ENCODE results near the gene LUC7L. TPM values are rescaled to one million over a fixed set of nuclear protein-coding genes. Genes with fewer than 3 reads are reported as not detected.

The LUC7L gene
- polyA plus RNA-seq, 12 donors, result 52.4 to 116 (median 67.1) TPM; not detected in 1

DNA sequence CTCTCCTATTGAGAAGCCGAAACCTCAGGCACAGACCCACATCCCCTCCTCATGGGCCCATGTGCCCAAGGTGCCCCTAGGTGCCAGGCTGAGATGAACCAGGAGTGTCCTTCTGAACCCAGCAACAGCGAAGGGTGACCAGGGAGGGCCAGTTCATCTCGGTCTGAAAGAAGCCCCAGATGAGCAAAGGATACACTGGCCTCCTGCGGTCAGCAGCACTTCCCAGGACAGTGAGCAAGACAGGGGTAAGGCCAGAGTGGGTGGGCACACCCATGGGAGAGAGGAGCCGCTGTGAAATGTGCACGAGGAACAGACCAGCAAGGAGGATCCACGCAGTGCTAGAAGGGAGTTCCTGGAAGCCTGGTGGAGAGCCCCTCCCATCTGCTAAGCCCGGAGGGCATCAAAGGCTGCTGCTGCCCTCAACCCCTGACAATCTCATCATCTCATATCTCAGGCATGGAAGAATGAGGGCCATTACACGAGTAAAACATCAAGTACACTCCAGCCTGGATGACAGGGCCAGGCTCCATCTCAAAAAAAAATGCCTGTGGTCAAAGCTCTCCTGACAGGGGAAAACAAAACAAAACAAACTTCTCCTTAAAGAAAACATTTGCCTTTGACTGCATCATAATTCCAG, 80.1 kb downstream of the LUC7L start:
- DNase-seq, result no peak

DNA sequence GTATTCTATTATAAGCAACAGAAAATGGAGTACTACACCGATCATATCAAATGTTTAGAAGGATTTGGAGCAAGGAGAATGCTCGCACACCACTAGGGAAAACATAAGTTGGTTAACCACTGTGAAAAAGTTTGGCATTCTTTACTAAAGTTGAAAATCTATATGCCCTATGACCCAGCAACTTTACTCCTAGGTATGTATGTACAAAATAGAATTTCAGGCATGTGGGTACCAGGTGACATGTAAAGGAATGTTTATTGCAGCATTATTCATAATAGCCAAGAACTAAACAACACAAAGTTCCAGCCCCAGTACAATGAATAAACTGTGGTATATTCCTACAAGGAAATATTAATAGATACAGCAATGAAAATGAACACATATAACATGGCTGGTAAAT, 82.6 kb downstream of the LUC7L start:
- DNase-seq, result no peak

DNA sequence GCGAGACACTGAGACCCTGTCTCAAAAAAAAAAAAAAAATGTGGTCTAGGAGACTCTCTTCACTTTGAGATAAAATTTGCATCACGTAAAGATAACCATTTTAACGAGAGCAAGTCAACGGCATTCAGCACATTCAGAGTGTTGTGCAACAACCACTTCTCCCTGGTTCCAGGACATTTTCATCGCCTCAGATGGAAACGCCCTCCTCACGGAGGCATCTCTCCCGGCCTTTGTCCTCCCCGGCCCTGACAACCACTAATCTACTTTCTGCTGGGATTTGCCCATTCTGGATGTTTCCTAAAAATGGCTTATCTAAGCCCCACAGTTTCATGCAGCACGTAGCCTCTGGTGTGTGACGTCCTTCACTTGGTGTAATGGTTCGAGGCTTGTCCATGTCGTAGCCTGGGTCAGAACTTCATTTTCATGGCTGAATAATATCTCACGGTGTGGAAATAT, 84.4 kb downstream of the LUC7L start:
- no peak for DNase-seq

GRCh38 chr16:143456-143855, 85.8 kb downstream of the LUC7L start:
- DNase-seq, result no peak

- DNase-seq, result no peak
Measured at GRCh38 chr16:143047-143446, 86.2 kb downstream of the LUC7L start.

- no peak for DNase-seq
Measured at GRCh38 chr16:142405-142967, 86.8 kb downstream of the LUC7L start.

- no peak for DNase-seq
Measured at GRCh38 chr16:140175-140857, 88.9 kb downstream of the LUC7L start.

Other genes with a start within 250 kb of the LUC7L start
- 10 to 100 TPM in 1 of 12 donors, 1 to 10 TPM in 10, not detected in 1; 6.0 to 13.5 (median 7.8) TPM for gene POLR3K, start 175.8 kb downstream of the LUC7L start, polyA plus RNA-seq (ENCODE audit: insufficient read length in 12 of 12)
- 10 to 100 TPM in 11 of 12 donors, not detected in 1; 19.6 to 39.7 (median 23.7) TPM for gene SNRNP25, start 175.6 kb downstream of the LUC7L start, polyA plus RNA-seq (ENCODE audit: insufficient read length in 12 of 12)
- 10 to 100 TPM in 11 of 12 donors, not detected in 1; 31.2 to 66.9 (median 42.5) TPM for gene RHBDF1, start 156.8 kb downstream of the LUC7L start, polyA plus RNA-seq (ENCODE audit: insufficient read length in 12 of 12)
- gene MPG, start 151.2 kb downstream of the LUC7L start, polyA plus RNA-seq (ENCODE audit: insufficient read length in 12 of 12), result 10 to 100 TPM in 11 of 12 donors, not detected in 1; 16.8 to 38.1 (median 24.6) TPM
- 10 to 100 TPM in 11 of 12 donors, not detected in 1; 22.2 to 38.6 (median 24.9) TPM for gene NPRL3, start 90.8 kb downstream of the LUC7L start, polyA plus RNA-seq (ENCODE audit: insufficient read length in 12 of 12)
- 10 to 100 TPM in 2 of 12 donors, 1 to 10 TPM in 7, under 1 TPM in 1, not detected in 2; 0.39 to 18.1 (median 2.9) TPM for gene HBZ, start 76.8 kb downstream of the LUC7L start, polyA plus RNA-seq (ENCODE audit: insufficient read length in 12 of 12)
- 10 to 100 TPM in 4 of 12 donors, 1 to 10 TPM in 6, not detected in 2; 1.5 to 22.3 (median 6.9) TPM for gene HBM, start 63.5 kb downstream of the LUC7L start, polyA plus RNA-seq (ENCODE audit: insufficient read length in 12 of 12)
- gene HBA2, start 56.6 kb downstream of the LUC7L start, polyA plus RNA-seq (ENCODE audit: insufficient read length in 12 of 12), result over 10,000 TPM in 1 of 12 donors, 1,000 to 10,000 TPM in 9, 100 to 1,000 TPM in 1, not detected in 1; 758 to 11,097 (median 3,094) TPM
- gene HBA1, start 52.8 kb downstream of the LUC7L start, polyA plus RNA-seq (ENCODE audit: insufficient read length in 12 of 12), result over 10,000 TPM in 1 of 12 donors, 1,000 to 10,000 TPM in 9, 100 to 1,000 TPM in 2; 512 to 13,335 (median 2,461) TPM
- gene HBQ1, start 49.0 kb downstream of the LUC7L start, polyA plus RNA-seq (ENCODE audit: insufficient read length in 12 of 12), result 1 to 10 TPM in 3 of 12 donors, under 1 TPM in 7, not detected in 2; 0.35 to 5.6 (median 0.67) TPM
- 10 to 100 TPM in 11 of 12 donors, not detected in 1; 26.7 to 74.6 (median 38.5) TPM for gene FAM234A, start 5.4 kb upstream of the LUC7L start, polyA plus RNA-seq (ENCODE audit: insufficient read length in 12 of 12)
- 1 to 10 TPM in 8 of 12 donors, under 1 TPM in 3, not detected in 1; 0.59 to 9.0 (median 1.2) TPM for gene RGS11, start 46.5 kb upstream of the LUC7L start, polyA plus RNA-seq (ENCODE audit: insufficient read length in 12 of 12)
- 1 to 10 TPM in 3 of 12 donors, under 1 TPM in 6, not detected in 3; 0.53 to 2.4 (median 0.93) TPM for gene ARHGDIG, start 51.1 kb upstream of the LUC7L start, polyA plus RNA-seq (ENCODE audit: insufficient read length in 12 of 12)
- gene PDIA2, start 53.7 kb upstream of the LUC7L start, polyA plus RNA-seq (ENCODE audit: insufficient read length in 12 of 12), result 1 to 10 TPM in 4 of 12 donors, under 1 TPM in 6, not detected in 2; 0.27 to 2.4 (median 0.75) TPM
- gene AXIN1, start 123.3 kb upstream of the LUC7L start, polyA plus RNA-seq (ENCODE audit: insufficient read length in 12 of 12), result 10 to 100 TPM in 7 of 12 donors, 1 to 10 TPM in 4, not detected in 1; 8.1 to 21.7 (median 10.7) TPM
- gene MRPL28, start 141.1 kb upstream of the LUC7L start, polyA plus RNA-seq (ENCODE audit: insufficient read length in 12 of 12), result 10 to 100 TPM in 11 of 12 donors, not detected in 1; 31.5 to 51.3 (median 36.6) TPM
- 10 to 100 TPM in 11 of 12 donors, not detected in 1; 18.0 to 38.6 (median 23.1) TPM for gene PGAP6, start 152.5 kb upstream of the LUC7L start, polyA plus RNA-seq (ENCODE audit: insufficient read length in 12 of 12)
- 100 to 1,000 TPM in 2 of 12 donors, 10 to 100 TPM in 9, not detected in 1; 50.6 to 158 (median 70.1) TPM for gene NME4, start 167.8 kb upstream of the LUC7L start, polyA plus RNA-seq (ENCODE audit: insufficient read length in 12 of 12)
- 10 to 100 TPM in 6 of 12 donors, 1 to 10 TPM in 5, not detected in 1; 7.7 to 26.3 (median 11.0) TPM for gene DECR2, start 172.4 kb upstream of the LUC7L start, polyA plus RNA-seq (ENCODE audit: insufficient read length in 12 of 12)
- 10 to 100 TPM in 11 of 12 donors, not detected in 1; 20.7 to 47.1 (median 27.6) TPM for gene RAB11FIP3, start 196.2 kb upstream of the LUC7L start, polyA plus RNA-seq (ENCODE audit: insufficient read length in 12 of 12)